Measurements from ENCODE around the gene GLIPR1L2. TPM values are rescaled to one million over a fixed set of nuclear protein-coding genes. Genes with fewer than 3 reads are reported as not detected.
A peak's percentile ranks its signal among the peaks of the same experiment; 100 is the strongest.

GLIPR1L2 gene
- total RNA-seq, 1 donor, result 0.36 TPM

DNA sequence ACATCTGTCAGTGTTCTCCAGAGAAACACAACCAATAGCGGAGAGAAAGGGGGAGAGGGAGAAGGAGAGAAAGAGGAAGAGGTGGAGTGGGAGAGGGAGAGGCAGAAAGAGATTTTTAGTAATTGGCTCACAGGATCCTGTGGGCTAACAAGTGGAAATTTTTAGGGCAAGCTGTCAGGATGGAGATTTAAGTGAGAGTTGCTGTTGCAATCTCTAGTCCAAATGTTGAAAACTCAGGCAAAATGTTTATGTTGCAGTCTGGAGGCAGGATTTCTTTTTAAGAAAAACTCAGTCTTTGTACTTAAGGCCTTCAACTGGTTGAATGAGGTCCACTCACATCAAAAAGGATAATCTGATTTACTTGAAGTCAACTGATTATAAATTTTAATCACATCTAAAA lies 12.5 kb upstream of the GLIPR1L2 start:
- no peaks in the 10 kb centered on the region for H3K79me2 ChIP-seq (ENCODE audit: insufficient read depth, low read length)

DNA sequence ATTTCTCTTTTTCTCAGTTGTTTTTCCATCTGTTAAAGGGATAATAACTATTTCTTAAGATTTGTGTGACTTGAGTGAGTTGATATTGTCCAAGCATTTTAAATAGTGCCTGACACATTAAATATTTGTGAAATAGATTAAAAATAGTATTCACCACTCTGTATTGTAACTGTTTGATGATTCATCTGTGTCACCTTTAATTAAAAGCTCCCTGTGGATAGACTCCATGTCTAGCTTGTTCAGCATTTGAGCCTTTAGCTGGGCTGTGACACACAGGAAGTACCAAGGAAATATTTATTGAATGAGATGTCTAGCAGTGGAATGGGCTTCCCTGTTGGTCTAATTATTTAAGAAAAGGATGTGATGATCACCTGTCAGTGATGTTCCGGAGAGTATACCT lies 1.8 kb upstream of the GLIPR1L2 start:
- Histone ChIP-seq H3K79me2 (ENCODE audit: insufficient read depth, low read length) (no peaks in the 10 kb centered on the region), H3K4me1 (ENCODE audit: insufficient read depth, low read length) (peaks cover 20% of the 10 kb centered on the region), H3K27me3 (ENCODE audit: insufficient read depth, low read length) (no peaks in the 10 kb centered on the region), H3K36me3 (ENCODE audit: insufficient read depth, low read length) (no peaks in the 10 kb centered on the region), H2AFZ (ENCODE audit: low read length) (peak overlapping the region; percentile 57), H3K4me3 (ENCODE audit: insufficient read depth, low read length) (no peak overlapping the region), H3K27ac (ENCODE audit: low read depth, low read length) (peak overlapping the region; percentile 62), H4K20me1 (ENCODE audit: insufficient read depth, low read length) (no peaks in the 10 kb centered on the region), H3K4me2 (ENCODE audit: insufficient read depth, low read length) (peak overlapping the region; percentile 91), H3K9me3 (ENCODE audit: low read depth, low read length) (no peaks in the 10 kb centered on the region)
- TF ChIP-seq, protein P1, sequence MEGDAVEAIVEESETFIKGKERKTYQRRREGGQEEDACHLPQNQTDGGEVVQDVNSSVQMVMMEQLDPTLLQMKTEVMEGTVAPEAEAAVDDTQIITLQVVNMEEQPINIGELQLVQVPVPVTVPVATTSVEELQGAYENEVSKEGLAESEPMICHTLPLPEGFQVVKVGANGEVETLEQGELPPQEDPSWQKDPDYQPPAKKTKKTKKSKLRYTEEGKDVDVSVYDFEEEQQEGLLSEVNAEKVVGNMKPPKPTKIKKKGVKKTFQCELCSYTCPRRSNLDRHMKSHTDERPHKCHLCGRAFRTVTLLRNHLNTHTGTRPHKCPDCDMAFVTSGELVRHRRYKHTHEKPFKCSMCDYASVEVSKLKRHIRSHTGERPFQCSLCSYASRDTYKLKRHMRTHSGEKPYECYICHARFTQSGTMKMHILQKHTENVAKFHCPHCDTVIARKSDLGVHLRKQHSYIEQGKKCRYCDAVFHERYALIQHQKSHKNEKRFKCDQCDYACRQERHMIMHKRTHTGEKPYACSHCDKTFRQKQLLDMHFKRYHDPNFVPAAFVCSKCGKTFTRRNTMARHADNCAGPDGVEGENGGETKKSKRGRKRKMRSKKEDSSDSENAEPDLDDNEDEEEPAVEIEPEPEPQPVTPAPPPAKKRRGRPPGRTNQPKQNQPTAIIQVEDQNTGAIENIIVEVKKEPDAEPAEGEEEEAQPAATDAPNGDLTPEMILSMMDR (IDR thresholded peaks at IDR 0.05; ENCODE audit: extremely low read depth, low read depth, low read length), result no peak
- DNase-seq (ENCODE audit: insufficient read length, low spot score, missing footprints), result no peak

More for the DNA sequence above, 12.5 kb upstream of the GLIPR1L2 start:
- no peaks in the 10 kb centered on the region for H3K9me3 ChIP-seq (ENCODE audit: low read depth, low read length)
- H3K27ac ChIP-seq (ENCODE audit: low read depth, low read length), result no peak overlapping the region
- no peak overlapping the region for H3K4me2 ChIP-seq (ENCODE audit: insufficient read depth, low read length)
- no peaks in the 10 kb centered on the region for H3K4me1 ChIP-seq (ENCODE audit: insufficient read depth, low read length)
- peak overlapping the region; percentile 59 for H2AFZ ChIP-seq (ENCODE audit: low read length)
- no peak for DNase-seq (ENCODE audit: insufficient read length, low spot score, missing footprints)
- H3K4me3 ChIP-seq (ENCODE audit: insufficient read depth, low read length), result no peak overlapping the region
- H3K36me3 ChIP-seq (ENCODE audit: insufficient read depth, low read length), result no peaks in the 10 kb centered on the region
- H4K20me1 ChIP-seq (ENCODE audit: insufficient read depth, low read length), result no peaks in the 10 kb centered on the region
- H3K27me3 ChIP-seq (ENCODE audit: insufficient read depth, low read length), result no peaks in the 10 kb centered on the region
- TF ChIP-seq, protein P1 (IDR thresholded peaks at IDR 0.05; ENCODE audit: extremely low read depth, low read depth, low read length), result no peak

DNA sequence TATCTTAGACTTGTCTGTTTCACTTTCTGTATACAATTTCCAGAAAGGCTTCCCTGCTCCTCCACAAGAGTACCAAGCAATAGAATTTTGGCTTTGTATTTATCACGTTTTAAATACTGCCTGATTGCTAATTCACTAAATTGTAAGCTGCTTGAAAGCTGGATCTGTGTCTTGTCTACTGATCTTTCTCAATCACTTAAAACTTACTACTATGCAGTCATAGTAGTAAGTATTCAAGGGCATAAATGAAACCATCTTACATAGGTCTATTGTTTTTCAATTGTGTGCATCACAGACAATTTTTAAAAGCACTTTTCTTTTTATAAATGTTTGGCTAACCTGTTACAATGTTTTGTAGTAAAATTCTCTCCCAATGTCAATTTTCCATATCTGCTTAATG lies 1.2 kb upstream of the GLIPR1L2 start:
- no peak for DNase-seq (ENCODE audit: insufficient read length, low spot score, missing footprints)
- TF ChIP-seq, protein P1 (IDR thresholded peaks at IDR 0.05; ENCODE audit: extremely low read depth, low read depth, low read length), result no peak
- Histone ChIP-seq H3K79me2 (ENCODE audit: insufficient read depth, low read length) (no peaks in the 10 kb centered on the region), H2AFZ (ENCODE audit: low read length) (peak overlapping the region; percentile 83), H3K27ac (ENCODE audit: low read depth, low read length) (peak overlapping the region; percentile 62), H3K4me3 (ENCODE audit: insufficient read depth, low read length) (peak overlapping the region; percentile 77), H4K20me1 (ENCODE audit: insufficient read depth, low read length) (no peaks in the 10 kb centered on the region), H3K4me1 (ENCODE audit: insufficient read depth, low read length) (peaks cover 20% of the 10 kb centered on the region), H3K9me3 (ENCODE audit: low read depth, low read length) (no peaks in the 10 kb centered on the region), H3K36me3 (ENCODE audit: insufficient read depth, low read length) (no peaks in the 10 kb centered on the region), H3K4me2 (ENCODE audit: insufficient read depth, low read length) (peak overlapping the region; percentile 91), H3K27me3 (ENCODE audit: insufficient read depth, low read length) (no peaks in the 10 kb centered on the region)

DNA sequence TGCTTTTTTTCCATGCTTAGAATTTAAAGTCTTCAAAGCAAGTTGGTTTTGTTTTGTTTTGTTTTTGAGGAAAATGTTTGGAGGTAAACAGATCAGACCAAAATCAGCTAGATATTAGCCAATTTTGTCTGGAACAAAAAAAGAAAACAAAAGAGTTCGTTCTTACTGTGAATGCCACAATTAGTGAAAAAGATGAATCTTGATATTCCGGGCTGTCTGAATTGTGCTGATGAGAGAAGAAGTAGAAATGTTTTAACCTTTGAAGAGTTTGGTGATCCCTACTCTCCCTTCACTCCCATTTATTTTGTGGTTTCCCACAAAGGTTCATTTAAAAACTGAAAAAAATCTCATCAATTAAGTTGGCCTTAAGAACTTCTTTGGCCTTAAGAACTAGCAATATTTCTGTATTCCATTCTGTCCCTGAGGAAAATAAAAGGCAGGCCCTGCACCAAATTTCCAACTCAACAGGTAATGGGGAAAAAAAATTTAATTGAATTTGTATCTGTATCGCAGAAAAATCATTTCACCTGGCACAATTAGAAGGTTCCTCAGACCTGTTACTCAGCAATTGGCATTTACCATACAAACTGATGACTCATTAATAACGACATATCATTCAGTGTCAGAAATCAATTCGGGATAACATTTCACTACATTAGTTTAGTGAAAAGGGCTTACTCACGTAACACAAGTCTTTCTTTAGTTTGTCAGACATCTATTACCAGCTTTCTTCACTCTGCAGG lies 562 bp upstream of the GLIPR1L2 start:
- DNase-seq (ENCODE audit: insufficient read length, low spot score, missing footprints), result no peak
- Histone ChIP-seq H3K9me3 (ENCODE audit: low read depth, low read length) (no peaks in the 10 kb centered on the region), H2AFZ (ENCODE audit: low read length) (peak overlapping the region; percentile 83), H3K79me2 (ENCODE audit: insufficient read depth, low read length) (no peaks in the 10 kb centered on the region), H3K27ac (ENCODE audit: low read depth, low read length) (peak overlapping the region; percentile 62), H4K20me1 (ENCODE audit: insufficient read depth, low read length) (no peaks in the 10 kb centered on the region), H3K4me3 (ENCODE audit: insufficient read depth, low read length) (peak overlapping the region; percentile 77), H3K4me2 (ENCODE audit: insufficient read depth, low read length) (peak overlapping the region; percentile 91), H3K36me3 (ENCODE audit: insufficient read depth, low read length) (no peaks in the 10 kb centered on the region), H3K27me3 (ENCODE audit: insufficient read depth, low read length) (no peaks in the 10 kb centered on the region), H3K4me1 (ENCODE audit: insufficient read depth, low read length) (peaks cover 20% of the 10 kb centered on the region)
- TF ChIP-seq, protein P1 (IDR thresholded peaks at IDR 0.05; ENCODE audit: extremely low read depth, low read depth, low read length), result no peak
